PC-3 (cell line): ENCODE data around the gene CSMD2. TPM values are rescaled to one million over a fixed set of nuclear protein-coding genes. Genes with fewer than 3 reads are reported as not detected.

ENCODE experiments used
- ATAC-seq: fragments of 200-7000 bp; cut with Tn5 transposase; 2 replicates; pipeline ENCODE4 v1.9.1; 2020; ENCODE audit warnings: mild to moderate bottlenecking, moderate library complexity
- BruUV-seq: library from RNA; stranded (reverse); fragments of 400-500 nt; replicated peaks from 2 replicates; lab custom pipeline; 2021; lab: Mats Ljungman, UMichigan
- CTCF ChIA-PET: fragments of 300-600 bp; sonication (Branson Sonifier 250); formaldehyde crosslinking; loops from one replicate; lab custom pipeline; 2022; ENCODE audit warnings: antibody characterized with exemption; lab: Charles Lee
- POLR2A ChIA-PET: fragments of 300-600 bp; sonication (Branson Sonifier 250); formaldehyde crosslinking; loops from one replicate; lab custom pipeline; 2022; ENCODE audit warnings: antibody characterized with exemption; ENCODE audit not compliant: unreplicated experiment; lab: Charles Lee
- DNase-seq: peaks from one replicate; pipeline ENCODE4 v3.0.0-alpha.2; 2015
- H2AFZ ChIP-seq: fragments of 300-600 bp; sonication (generic); 2 replicates; pipeline ENCODE4 v1.6.0; 2016; ENCODE audit warnings: antibody characterized with exemption, low read length
- H3F3A ChIP-seq: fragments of 300-600 bp; sonication (generic); one replicate; pipeline ENCODE4 v1.6.0; 2017; ENCODE audit warnings: antibody characterized with exemption, low read length, control low read depth, mild to moderate bottlenecking; ENCODE audit not compliant: unreplicated experiment
- H3K27ac ChIP-seq: fragments of 300-600 bp; sonication (generic); 2 replicates; pipeline ENCODE4 v1.5.1; 2016; ENCODE audit warnings: mild to moderate bottlenecking, low read length
- H3K27me3 ChIP-seq: fragments of 300-600 bp; sonication (generic); 2 replicates; pipeline ENCODE4 v1.6.1; 2016; ENCODE audit warnings: low read length, mixed read lengths
- H3K36me3 ChIP-seq: fragments of 300-600 bp; sonication (generic); 2 replicates; pipeline ENCODE4 v1.6.1; 2016; ENCODE audit warnings: low read depth, mixed run types, low read length, mixed read lengths
- H3K4me1 ChIP-seq: fragments of 300-600 bp; sonication (generic); 2 replicates; pipeline ENCODE4 v1.5.1; 2016; ENCODE audit warnings: low read length; ENCODE audit not compliant: insufficient read depth
- H3K4me2 ChIP-seq: fragments of 300-600 bp; sonication (generic); 2 replicates; pipeline ENCODE4 v1.6.0; 2016; ENCODE audit warnings: low read length
- H3K4me3 ChIP-seq: fragments of 300-600 bp; sonication (generic); 2 replicates; pipeline ENCODE4 v1.5.1; 2016; ENCODE audit warnings: mild to moderate bottlenecking, low read length, mixed read lengths
- H3K79me2 ChIP-seq: fragments of 300-600 bp; sonication (generic); 2 replicates; pipeline ENCODE4 v1.6.1; 2017; ENCODE audit warnings: low read length, mixed read lengths
- H3K9ac ChIP-seq: fragments of 300-600 bp; sonication (generic); 2 replicates; pipeline ENCODE4 v1.6.0; 2016; ENCODE audit warnings: mild to moderate bottlenecking, low read length
- H3K9me2 ChIP-seq: fragments of 300-600 bp; sonication (generic); replicated peaks from 2 replicates; pipeline ENCODE4 v1.6.1; 2016; ENCODE audit warnings: mixed run types, low read length, mixed read lengths
- H3K9me3 ChIP-seq: fragments of 300-600 bp; sonication (generic); 2 replicates; pipeline ENCODE4 v1.6.1; 2016; ENCODE audit warnings: low read length, mixed read lengths
- H4K20me1 ChIP-seq: fragments of 300-600 bp; sonication (generic); 2 replicates; pipeline ENCODE4 v1.6.1; 2016; ENCODE audit warnings: low read length, mixed read lengths
- CTCF ChIP-seq: fragments of 300-600 bp; sonication (generic); conservative IDR thresholded peaks from 2 replicates; pipeline ENCODE4 v1.5.1; 2017; ENCODE audit warnings: antibody characterized with exemption, low read depth, mild to moderate bottlenecking, low read length
- EZH2 ChIP-seq: fragments of 300-600 bp; sonication (generic); IDR thresholded peaks from one replicate; pipeline ENCODE4 v1.6.1; 2017; ENCODE audit warnings: antibody characterized with exemption, mild to moderate bottlenecking, low read length; ENCODE audit not compliant: unreplicated experiment
- EZH2phosphoT487 ChIP-seq: fragments of 300-600 bp; sonication (generic); IDR thresholded peaks from 2 replicates; pipeline ENCODE4 v1.6.1; 2018; ENCODE audit warnings: mild to moderate bottlenecking, antibody characterized with exemption, low read length, borderline replicate concordance
- intact Hi-C: fragments of 100-400 bp; cut with micrococcal nuclease; formaldehyde crosslinking; loops from 2 replicates; pipeline ENCODE4 v1.9.0; 2023
- total RNA-seq: library from RNA; depleted of rRNA; stranded (reverse); fragments of >200 nt; gene quantifications from 2 replicates; pipeline ENCODE4 v1.2.3, GENCODE V29; 2014

CSMD2 gene
- total RNA-seq, 1 experiment from 2014 or later, result not detected

GRCh38 chr1:33823830-33824229 lies 341.2 kb downstream of the CSMD2 start:
- no peaks in the 10 kb centered on the region for H3K36me3 ChIP-seq
- BruUV-seq, result no TSS peak
- ChIA-PET POLR2A (no interaction called here), CTCF (no interaction called here)
- no peaks in the 10 kb centered on the region for H3K9me3 ChIP-seq
- intact Hi-C loops, result loop anchor here (10.0 kb wide), 1 partner anchor 751 kb away; no protein-coding TSS in a partner anchor
- no peaks in the 10 kb centered on the region for H3K4me1 ChIP-seq
- no peaks in the 10 kb centered on the region for H3F3A ChIP-seq
- no peaks in the 10 kb centered on the region for H3K9me2 ChIP-seq
- H3K79me2 ChIP-seq, result no peaks in the 10 kb centered on the region
- no peak overlapping the region for H3K27ac ChIP-seq
- ATAC-seq (no peak), DNase-seq (no peak)
- no peak overlapping the region for H3K4me3 ChIP-seq
- TF ChIP-seq CTCF (no peak), EZH2 (no peak), EZH2phosphoT487 (no peak)
- H4K20me1 ChIP-seq, result no peaks in the 10 kb centered on the region
- no peaks in the 10 kb centered on the region; the same call in 1 of the 2 replicates for H3K27me3 ChIP-seq
- no peak overlapping the region for H2AFZ ChIP-seq
- H3K9ac ChIP-seq, result no peak overlapping the region
- no peak overlapping the region for H3K4me2 ChIP-seq

- CTCF ChIA-PET, result no interaction called here
Observed at GRCh38 chr1:33823401-33823800, 341.6 kb downstream of the CSMD2 start.

More at GRCh38 chr1:33823401-33823800, 341.6 kb downstream of the CSMD2 start:
- Histone ChIP-seq H3K27me3 (no peaks in the 10 kb centered on the region; the same call in 1 of the 2 replicates), H3K4me2 (no peak overlapping the region), H3K36me3 (no peaks in the 10 kb centered on the region), H2AFZ (no peak overlapping the region), H3K79me2 (no peaks in the 10 kb centered on the region), H3K4me3 (no peak overlapping the region), H3K4me1 (no peaks in the 10 kb centered on the region), H3F3A (no peaks in the 10 kb centered on the region), H3K9ac (no peak overlapping the region), H3K9me3 (no peaks in the 10 kb centered on the region), H3K27ac (no peak overlapping the region), H3K9me2 (no peaks in the 10 kb centered on the region), H4K20me1 (no peaks in the 10 kb centered on the region)
- intact Hi-C loops, result loop anchor here (10.0 kb wide), 1 partner anchor 751 kb away; no protein-coding TSS in a partner anchor
- no TSS peak for BruUV-seq
- no peak for DNase-seq
- no peak for TF ChIP-seq CTCF
- TF ChIP-seq EZH2, result no peak
- no peak for TF ChIP-seq EZH2phosphoT487
- POLR2A ChIA-PET, result no interaction called here
- no peak for ATAC-seq
